Mesodermal cell (in vitro differentiated cells): ENCODE results near the gene DPP6.
A peak's percentile ranks its signal among the peaks of the same experiment; 100 is the strongest.

Experiments used
- H3K27ac ChIP-seq: 2 replicates; pipeline ENCODE4 v1.7.0; 2013; ENCODE audit warnings: mild to moderate bottlenecking, low read depth, low read length, moderate library complexity; ENCODE audit not compliant: severe bottlenecking
- H3K36me3 ChIP-seq: 2 replicates; pipeline ENCODE4 v1.7.1; 2013; ENCODE audit warnings: mild to moderate bottlenecking, low read length, moderate library complexity; ENCODE audit not compliant: control insufficient read depth, insufficient read depth
- H3K4me1 ChIP-seq: one replicate; pipeline ENCODE4 v1.7.1; 2013; ENCODE audit warnings: mild to moderate bottlenecking, low read length; ENCODE audit not compliant: insufficient read depth, control insufficient read depth, poor library complexity, severe bottlenecking
- H3K4me3 ChIP-seq: 2 replicates; pipeline ENCODE4 v1.7.0; 2013; ENCODE audit warnings: low read length, control low read depth, mild to moderate bottlenecking; ENCODE audit not compliant: insufficient read depth, poor library complexity, severe bottlenecking; ENCODE audit errors: extremely low read depth
- H3K9me3 ChIP-seq: 2 replicates; pipeline ENCODE4 v1.7.1; 2013; ENCODE audit warnings: mild to moderate bottlenecking, low read length, moderate library complexity; ENCODE audit not compliant: control insufficient read depth
- WGBS, 2 experiments: methylation state at CpG; one replicate each; pipeline ENCODE4 v1.1.5; 2013; ENCODE audit warnings: missing lambda C conversion rate in 2 of 2; ENCODE audit not compliant: insufficient coverage in 2 of 2; 5-methylcytosine and 5-hydroxymethylcytosine counted together

Gene DPP6

DNA sequence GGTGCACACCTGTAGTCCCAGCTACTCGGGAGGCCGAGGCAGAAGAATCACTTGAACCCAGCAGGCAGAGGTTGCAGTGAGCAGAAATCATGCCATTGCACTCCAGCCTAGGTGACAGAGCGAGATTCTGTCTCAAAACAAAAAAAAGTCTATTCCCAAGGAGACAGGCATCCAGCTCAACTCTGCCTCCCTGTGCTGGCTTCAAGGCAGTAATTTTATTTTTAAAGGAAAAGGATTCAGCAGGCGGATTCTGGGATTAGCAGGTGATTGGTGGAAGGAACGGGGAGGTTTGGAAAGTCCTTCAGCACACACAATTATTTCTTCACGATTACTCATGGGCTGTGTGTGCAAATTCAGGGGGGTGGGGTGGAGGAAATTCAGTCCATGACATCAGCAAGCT, 707.8 kb downstream of the DPP6 start:
- H3K4me1 ChIP-seq = no peaks in the 10 kb centered on the region
- WGBS, 2 experiments = 90 to 92% methylated on average over 3 of the region's 6 CpGs

DNA sequence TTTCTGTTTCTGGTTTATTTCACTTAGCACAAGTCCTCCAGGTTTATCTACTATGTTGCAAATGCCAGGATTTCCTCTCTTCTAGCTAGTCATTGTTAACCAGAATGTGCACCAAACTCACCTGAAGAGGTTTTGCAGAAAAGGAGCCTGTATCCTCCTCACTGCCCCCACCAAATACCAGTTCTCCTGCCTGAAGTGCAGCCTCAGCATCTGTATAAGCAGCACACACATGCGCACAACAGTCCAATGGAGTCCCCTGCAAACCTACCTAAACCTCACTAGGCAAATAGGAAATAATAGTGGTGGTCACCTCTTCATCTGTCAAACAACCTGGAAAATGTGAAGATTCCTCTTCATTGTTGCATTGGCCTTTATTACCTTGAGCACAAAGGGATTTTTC, 712.9 kb downstream of the DPP6 start:
- no peak overlapping the region for H3K4me3 ChIP-seq
- no peak overlapping the region for H3K27ac ChIP-seq
- 60% methylated on average over 1 of the region's 1 CpG; no CpG with 5 or more reads in 1 of the 2 experiments for WGBS, 2 experiments
- no peaks in the 10 kb centered on the region for H3K36me3 ChIP-seq
- no peaks in the 10 kb centered on the region for H3K9me3 ChIP-seq
- no peaks in the 10 kb centered on the region for H3K4me1 ChIP-seq

More for the DNA sequence above, 707.8 kb downstream of the DPP6 start:
- H3K27ac ChIP-seq = no peak overlapping the region
- no peak overlapping the region for H3K4me3 ChIP-seq
- no peaks in the 10 kb centered on the region for H3K9me3 ChIP-seq
- no peaks in the 10 kb centered on the region for H3K36me3 ChIP-seq

- H3K4me1 ChIP-seq = no peaks in the 10 kb centered on the region
- no peaks in the 10 kb centered on the region for H3K9me3 ChIP-seq
- WGBS, 2 experiments = 83 to 88% methylated on average over 10 of the region's 10 CpGs
- no peak overlapping the region for H3K27ac ChIP-seq
- no peaks in the 10 kb centered on the region for H3K36me3 ChIP-seq
- no peak overlapping the region for H3K4me3 ChIP-seq
These were observed 714.9 kb downstream of the DPP6 start for GRCh38 chr7:154767142-154767541.

DNA sequence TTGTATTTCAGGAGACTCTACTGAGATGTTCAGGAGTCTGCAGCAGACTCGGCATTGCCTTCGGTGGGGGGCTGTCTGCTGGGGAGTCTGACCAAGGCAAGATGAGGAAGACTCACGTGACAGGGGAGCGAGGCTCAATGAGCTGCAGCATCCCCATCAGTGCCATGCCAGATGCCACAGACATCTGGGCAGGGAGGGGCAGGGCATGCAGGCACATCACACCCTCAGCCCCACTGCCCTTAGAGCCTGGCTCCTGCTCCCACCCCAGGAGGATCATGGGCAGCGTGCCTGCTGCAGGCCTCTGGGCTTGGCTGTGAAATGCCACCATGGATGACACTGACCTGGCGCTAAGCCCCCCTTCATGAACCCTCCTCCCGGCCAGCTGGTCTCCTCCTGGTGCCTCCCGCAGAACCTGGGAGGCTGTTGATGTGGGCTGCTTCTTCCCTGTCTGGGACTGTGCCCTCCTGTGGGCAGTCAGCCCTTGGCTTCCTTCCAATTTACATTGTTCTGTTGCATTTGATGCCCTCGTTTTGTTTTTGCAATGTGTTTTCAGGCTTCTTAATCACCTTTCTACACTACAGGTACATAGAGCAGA, 715.7 kb downstream of the DPP6 start:
- Histone ChIP-seq H3K4me3 (no peak overlapping the region), H3K9me3 (no peaks in the 10 kb centered on the region), H3K36me3 (no peaks in the 10 kb centered on the region), H3K27ac (peak overlapping the region; percentile 16), H3K4me1 (no peaks in the 10 kb centered on the region)
- WGBS, 2 experiments = 90 to 97% methylated on average over 8 of the region's 9 CpGs

DNA sequence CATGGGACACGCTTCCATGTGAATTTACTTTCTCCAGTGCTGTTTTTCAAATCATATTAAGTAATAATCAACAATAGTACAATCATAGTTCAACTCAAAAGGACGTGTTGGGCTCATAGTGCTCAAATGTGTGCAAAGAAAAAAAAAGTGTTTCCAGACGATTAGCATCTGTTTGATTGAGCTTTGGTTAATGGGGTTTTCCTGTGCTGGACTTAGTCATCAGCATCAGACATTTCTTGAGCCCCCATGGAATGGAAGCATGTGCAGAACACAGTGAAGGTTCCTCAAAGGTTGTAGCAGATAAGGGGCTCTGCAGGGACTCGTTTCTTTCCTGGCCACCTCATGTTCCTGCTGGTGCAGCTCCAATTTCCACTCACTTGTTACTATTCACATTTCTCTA, 716.8 kb downstream of the DPP6 start:
- Histone ChIP-seq H3K27ac (no peak overlapping the region), H3K4me1 (no peaks in the 10 kb centered on the region), H3K36me3 (no peaks in the 10 kb centered on the region), H3K9me3 (no peaks in the 10 kb centered on the region), H3K4me3 (no peak overlapping the region)
- WGBS, 2 experiments = 83 to 96% methylated on average over 2 to 3 of the region's 4 CpGs

DNA sequence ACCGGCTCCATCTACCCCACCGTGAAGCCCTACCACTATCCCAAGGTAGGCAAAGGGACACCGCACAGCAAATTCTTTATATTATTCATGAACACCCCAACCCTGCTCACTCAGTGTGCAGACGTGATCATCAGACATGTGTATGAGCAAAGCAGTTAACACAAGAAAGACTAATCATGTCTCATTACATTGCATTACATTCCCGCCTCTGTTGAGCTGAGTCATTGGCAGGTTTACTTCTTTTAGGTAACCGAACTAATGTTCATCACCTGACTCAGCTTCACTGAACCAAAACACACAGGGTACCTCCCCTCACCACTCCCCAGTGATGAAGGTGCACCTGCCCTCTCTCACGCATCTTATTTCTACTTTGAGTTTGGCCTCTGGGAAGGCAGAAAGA, 717.3 kb downstream of the DPP6 start:
- H3K9me3 ChIP-seq = no peaks in the 10 kb centered on the region
- H3K4me1 ChIP-seq = no peaks in the 10 kb centered on the region
- H3K36me3 ChIP-seq = no peaks in the 10 kb centered on the region
- H3K4me3 ChIP-seq = no peak overlapping the region
- WGBS, 2 experiments = 86 to 88% methylated on average over 6 to 7 of the region's 7 CpGs
- H3K27ac ChIP-seq = no peak overlapping the region

DNA sequence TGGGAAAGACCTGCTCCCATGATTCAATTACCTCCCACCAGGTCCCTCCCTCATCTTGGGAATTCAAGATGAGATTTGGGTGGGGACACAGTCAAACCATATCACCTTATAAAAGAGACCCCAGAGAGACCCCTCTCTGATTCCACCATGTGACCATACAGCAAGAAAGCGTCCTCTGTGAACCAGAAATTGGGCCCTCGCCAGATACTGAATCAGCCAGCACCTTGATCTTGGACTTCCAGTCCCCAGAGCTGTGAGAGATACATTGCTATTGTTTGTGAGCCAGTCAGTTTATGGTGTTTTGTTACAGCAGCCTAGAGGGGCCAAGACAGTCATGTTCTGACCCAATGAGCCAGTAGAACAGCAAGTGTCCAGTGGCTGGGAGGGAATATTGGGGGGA, 718.2 kb downstream of the DPP6 start:
- Histone ChIP-seq H3K36me3 (no peaks in the 10 kb centered on the region), H3K4me3 (no peak overlapping the region), H3K27ac (no peak overlapping the region), H3K4me1 (no peaks in the 10 kb centered on the region), H3K9me3 (no peaks in the 10 kb centered on the region)
- WGBS, 2 experiments = 85 to 100% methylated on average over 1 to 2 of the region's 2 CpGs

DNA sequence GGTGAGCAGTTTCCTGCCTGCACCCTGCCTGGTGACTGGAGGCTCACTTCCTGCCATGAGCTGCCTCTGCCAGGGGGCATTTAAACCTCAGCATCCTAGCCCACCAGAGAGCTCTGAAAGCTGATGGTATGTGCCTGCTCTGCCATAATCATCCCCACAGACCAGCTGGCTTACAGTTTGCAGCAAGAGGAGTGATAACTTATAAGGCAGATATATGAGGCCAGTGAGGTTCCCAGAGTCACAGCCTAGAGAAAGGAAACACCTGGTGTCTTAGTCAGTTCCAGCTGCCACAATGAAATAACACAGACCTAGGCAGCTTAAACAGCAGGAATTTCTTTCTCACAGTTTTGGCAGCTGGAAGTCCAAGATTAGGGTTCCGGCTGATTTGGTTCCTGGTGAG, 718.8 kb downstream of the DPP6 start:
- H3K36me3 ChIP-seq = no peaks in the 10 kb centered on the region
- no peaks in the 10 kb centered on the region for H3K4me1 ChIP-seq
- no peak overlapping the region for H3K4me3 ChIP-seq
- no peaks in the 10 kb centered on the region for H3K9me3 ChIP-seq
- 75 to 100% methylated on average over 1 of the region's 1 CpG for whole genome bisulfite sequencing, 2 experiments
- H3K27ac ChIP-seq = no peak overlapping the region

- H3K9me3 ChIP-seq = no peaks in the 10 kb centered on the region
- no peak overlapping the region for H3K4me3 ChIP-seq
- H3K36me3 ChIP-seq = no peaks in the 10 kb centered on the region
- 63 to 70% methylated on average over 2 to 3 of the region's 4 CpGs for WGBS, 2 experiments
- H3K4me1 ChIP-seq = peaks cover 4% of the 10 kb centered on the region
- no peak overlapping the region for H3K27ac ChIP-seq
These were observed 722.2 kb downstream of the DPP6 start for GRCh38 chr7:154774303-154774969.

DNA sequence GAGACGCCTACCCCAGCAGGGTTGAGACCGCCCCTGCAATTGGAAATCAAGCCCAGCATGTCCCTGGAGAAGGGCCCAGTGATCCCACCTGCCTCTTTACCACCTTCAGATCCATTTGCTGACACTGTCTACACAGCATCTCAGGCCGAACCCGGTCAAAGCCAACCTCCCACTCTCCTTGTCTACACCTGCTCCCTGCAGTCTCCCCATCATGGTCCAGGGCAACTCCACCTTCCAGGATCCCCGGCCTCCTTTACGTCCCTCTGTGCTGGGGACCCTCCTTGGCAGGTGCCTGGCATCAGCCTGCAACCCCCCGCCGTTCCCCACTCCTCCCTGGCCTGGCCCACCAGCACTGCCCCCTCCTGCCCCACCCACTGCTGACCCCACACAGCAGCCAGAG, 723.5 kb downstream of the DPP6 start:
- no peak overlapping the region for H3K4me3 ChIP-seq
- no peak overlapping the region for H3K27ac ChIP-seq
- H3K4me1 ChIP-seq = peaks cover 4% of the 10 kb centered on the region
- no peaks in the 10 kb centered on the region for H3K9me3 ChIP-seq
- no peaks in the 10 kb centered on the region for H3K36me3 ChIP-seq
- 76 to 91% methylated on average over 2 to 6 of the region's 8 CpGs for WGBS, 2 experiments

- H3K27ac ChIP-seq = peak overlapping the region; percentile 59
- no peak overlapping the region for H3K4me3 ChIP-seq
- H3K36me3 ChIP-seq = no peaks in the 10 kb centered on the region
- H3K4me1 ChIP-seq = peaks cover 4% of the 10 kb centered on the region
- H3K9me3 ChIP-seq = no peaks in the 10 kb centered on the region
- 92 to 93% methylated on average over 2 to 3 of the region's 5 CpGs for WGBS, 2 experiments
These were observed 724.2 kb downstream of the DPP6 start for GRCh38 chr7:154776350-154776749.
